ENCODE results near the gene PHRF1.

Gene PHRF1

DNA sequence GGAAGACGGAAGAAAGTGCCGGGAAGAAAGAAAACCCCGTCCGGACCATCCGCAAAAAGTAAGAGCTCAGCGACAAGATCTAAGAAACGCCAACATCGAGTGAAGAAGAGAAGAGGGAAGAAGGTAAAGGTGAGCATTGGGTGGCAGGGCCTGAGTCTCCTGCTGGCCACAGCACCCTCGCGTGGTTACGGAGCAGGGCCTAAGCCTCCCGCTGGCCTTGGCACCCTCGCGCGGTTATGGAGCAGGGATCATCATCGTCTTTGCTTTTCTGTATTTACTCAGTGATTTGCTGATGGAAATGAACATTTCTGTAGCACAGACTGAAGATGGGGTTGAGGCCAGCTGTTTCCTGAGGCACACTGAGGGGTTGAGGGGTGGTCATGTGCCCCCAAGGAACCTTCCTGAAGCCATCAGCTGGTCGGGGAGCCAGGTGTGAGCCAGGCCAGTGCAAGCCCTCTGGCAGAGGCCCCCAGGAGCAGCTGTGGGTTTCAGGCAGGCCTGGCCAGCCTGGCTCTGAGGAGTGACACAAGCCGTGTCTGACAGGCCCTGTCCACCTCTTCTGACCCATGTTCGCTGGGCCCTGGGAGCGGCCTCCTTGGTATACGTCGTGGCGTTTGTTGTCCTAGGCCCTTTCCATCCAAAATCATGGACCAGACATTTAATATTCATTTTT, 25.4 kb downstream of the PHRF1 start:
- no peak for DNase-seq (ENCODE audit: low read depth)

DNA sequence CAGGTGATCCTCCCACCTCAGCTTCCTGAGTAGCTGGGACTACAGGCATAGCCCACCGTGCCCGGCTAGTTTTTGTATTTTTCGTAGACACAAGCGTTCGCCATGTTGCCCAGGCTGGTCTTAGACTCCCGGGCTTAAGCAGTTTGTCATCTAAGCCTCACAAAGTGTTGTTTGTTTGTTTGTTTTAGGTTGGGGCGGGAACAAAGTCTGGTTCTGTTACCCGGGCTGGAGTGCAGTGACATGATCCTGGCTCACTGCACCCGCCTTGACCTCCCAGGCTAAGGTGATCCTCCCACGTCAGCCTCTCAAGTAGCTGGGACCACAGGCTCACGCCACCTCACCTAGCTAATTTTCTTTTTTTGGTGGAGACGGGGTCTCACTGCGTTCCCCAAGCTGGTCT, 26.9 kb downstream of the PHRF1 start:
- no peak for DNase-seq (ENCODE audit: low read depth)

DNA sequence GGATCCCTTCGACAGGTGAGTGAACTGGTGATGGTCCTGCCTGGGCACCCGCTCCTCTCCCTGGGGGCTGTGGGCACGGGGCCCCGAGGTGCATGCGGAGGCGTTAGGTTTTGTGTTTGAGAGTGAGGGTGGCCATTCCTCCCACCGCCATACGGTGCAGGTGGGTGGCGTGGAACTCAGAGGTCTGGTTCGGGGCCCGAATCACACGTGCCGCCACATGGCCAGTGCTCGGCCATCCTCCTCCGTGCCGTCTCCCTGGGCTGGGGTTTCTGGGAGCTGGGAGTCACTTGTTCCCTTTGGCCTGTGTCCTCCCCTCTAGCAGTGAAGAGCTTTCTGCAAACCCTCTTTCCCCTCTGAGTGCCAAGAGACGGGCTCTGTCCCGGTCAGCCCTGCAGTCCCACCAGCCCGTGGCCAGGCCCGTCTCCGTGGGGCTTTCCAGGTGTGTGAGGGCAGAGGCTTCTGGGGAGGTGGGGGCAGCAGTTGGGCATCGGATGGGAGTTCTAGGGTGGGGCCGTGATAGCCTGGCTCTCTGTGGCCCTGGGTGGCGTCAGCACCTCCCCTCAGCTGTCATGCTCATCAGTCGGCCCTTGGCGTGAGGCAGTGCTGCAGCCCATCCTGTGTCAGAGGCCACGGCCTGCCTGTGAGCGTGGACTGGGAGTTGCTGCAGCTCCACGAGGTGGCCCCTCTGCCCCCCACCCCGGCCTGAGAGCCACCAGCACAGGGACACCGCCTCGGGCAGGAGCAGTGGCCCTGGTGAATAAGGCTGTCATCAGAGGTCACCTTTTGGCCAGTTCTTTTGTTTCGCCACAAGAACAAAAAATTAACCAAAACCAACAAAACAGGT, 29.2 kb downstream of the PHRF1 start:
- DNase-seq (ENCODE audit: low read depth): no peak

DNA sequence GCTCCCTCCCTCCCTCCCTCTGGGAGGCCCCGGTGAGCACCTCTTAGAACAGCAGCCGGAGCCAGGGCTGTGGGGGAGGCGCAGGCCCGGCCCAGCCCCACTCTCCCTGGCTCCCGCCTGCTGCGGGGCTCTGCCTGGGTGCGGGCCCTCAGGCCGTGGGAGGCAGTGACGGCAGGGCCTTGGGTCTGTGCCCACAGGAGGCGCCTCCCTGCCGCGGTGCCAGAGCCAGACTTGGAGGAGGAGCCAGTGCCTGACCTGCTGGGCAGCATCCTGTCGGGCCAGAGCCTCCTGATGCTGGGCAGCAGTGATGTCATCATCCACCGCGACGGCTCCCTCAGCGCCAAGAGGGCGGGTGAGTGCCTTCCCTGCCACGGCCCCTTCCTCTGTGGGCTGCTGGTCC, 30.0 kb downstream of the PHRF1 start:
- DNase-seq (ENCODE audit: low read depth): no peak

DNA sequence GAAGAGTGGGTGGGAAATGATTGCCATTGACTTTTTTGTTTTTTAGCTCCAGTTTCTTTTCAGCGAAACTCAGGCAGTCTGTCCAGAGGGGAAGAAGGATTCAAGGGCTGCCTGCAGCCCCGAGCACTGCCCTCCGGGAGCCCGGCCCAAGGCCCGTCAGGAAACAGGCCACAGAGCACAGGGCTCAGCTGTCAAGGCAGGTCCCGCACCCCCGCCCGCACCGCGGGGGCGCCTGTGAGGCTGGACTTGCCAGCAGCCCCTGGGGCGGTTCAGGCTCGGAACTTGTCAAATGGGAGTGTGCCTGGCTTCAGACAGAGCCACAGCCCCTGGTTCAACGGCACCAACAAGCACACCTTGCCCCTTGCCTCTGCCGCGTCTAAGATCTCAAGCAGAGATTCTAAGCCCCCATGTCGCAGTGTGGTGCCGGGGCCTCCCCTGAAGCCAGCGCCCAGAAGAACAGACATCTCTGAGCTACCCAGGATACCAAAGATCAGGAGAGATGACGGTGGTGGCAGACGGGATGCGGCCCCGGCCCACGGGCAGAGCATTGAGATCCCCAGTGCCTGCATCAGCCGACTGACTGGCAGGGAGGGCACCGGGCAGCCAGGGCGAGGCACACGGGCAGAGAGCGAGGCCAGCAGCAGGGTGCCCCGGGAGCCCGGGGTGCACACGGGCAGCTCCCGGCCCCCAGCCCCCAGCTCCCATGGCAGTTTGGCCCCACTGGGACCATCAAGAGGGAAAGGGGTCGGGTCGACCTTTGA, 30.9 kb downstream of the PHRF1 start:
- no peak for DNase-seq (ENCODE audit: low read depth)

DNA sequence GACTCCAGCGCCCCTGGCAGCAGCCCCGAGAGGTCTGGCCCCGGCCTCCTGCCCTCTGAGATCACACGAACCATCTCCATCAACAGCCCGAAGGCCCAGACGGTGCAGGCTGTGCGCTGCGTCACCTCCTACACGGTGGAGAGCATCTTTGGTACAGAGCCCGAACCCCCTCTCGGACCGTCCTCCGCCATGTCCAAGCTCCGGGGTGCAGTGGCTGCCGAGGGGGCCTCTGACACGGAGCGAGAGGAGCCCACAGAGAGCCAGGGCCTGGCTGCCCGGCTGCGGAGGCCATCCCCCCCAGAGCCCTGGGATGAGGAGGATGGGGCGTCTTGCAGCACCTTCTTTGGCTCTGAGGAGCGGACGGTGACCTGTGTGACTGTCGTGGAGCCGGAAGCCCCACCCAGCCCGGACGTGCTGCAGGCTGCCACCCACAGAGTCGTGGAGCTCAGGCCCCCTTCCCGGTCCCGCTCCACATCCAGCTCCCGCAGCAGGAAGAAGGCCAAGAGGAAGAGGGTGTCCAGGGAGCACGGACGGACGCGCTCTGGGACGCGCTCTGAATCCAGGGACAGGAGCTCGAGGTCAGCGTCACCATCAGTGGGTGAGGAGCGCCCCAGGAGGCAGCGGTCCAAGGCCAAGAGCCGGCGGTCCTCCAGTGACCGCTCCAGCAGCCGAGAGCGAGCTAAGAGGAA, 31.8 kb downstream of the PHRF1 start:
- DNase-seq (ENCODE audit: low read depth): no peak

DNA sequence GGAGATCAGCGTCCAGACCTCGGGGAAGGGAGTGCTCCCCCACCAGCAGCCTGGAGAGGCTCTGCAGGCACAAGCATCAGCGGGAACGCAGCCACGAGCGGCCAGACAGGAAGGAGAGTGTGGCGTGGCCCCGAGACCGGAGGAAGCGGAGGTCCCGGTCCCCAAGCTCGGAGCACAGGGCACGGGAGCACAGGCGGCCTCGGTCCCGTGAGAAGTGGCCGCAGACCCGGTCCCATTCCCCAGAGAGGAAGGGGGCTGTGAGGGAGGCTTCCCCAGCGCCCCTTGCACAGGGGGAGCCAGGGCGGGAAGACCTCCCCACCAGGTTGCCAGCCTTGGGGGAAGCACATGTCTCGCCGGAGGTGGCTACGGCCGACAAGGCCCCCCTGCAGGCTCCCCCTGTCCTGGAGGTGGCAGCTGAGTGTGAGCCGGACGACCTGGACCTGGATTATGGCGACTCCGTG, 32.6 kb downstream of the PHRF1 start:
- no peak for DNase-seq (ENCODE audit: low read depth)

DNA sequence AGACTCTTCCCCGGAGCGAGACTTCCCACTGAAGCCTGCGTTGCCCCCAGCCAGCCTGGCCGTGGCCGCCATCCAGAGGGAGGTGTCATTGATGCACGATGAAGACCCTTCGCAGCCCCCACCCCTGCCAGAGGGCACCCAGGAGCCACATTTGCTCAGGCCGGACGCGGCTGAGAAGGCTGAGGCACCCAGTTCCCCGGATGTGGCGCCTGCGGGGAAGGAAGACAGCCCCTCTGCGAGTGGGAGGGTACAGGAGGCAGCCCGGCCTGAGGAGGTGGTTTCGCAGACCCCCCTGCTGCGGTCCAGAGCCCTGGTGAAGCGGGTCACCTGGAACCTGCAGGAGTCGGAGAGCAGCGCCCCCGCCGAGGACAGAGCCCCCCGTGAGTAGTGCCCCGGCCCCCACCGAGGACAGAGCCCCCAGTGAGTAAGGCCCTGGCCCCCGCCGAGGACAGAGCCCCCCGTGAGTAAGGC, 33.1 kb downstream of the PHRF1 start:
- no peak for DNase-seq (ENCODE audit: low read depth)

DNA sequence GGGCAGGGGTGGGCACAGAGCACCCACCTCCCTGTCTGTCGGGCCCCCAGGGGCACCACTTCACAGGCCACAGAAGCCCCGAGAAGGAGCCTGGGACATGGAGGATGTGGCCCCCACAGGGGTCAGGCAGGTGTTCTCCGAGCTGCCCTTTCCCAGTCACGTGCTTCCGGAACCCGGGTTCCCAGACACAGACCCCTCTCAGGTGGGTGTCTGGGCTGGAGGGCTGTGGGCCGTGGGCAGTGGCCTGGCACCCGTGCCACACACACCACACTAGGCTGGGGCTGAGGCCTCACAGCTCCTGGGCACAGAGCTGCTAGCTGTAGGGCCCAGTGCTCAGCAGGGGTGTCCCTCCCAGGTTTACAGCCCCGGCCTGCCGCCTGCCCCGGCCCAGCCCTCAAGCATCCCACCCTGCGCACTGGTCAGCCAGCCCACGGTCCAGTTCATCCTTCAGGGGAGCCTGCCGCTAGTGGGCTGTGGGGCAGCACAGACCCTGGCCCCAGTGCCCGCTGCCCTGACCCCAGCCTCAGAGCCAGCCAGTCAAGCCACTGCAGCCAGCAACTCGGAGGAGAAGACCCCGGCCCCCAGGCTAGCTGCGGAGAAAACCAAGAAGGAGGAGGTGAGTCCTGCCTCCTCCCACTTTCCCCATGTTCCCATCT, 34.0 kb downstream of the PHRF1 start:
- no peak for DNase-seq (ENCODE audit: low read depth)

DNA sequence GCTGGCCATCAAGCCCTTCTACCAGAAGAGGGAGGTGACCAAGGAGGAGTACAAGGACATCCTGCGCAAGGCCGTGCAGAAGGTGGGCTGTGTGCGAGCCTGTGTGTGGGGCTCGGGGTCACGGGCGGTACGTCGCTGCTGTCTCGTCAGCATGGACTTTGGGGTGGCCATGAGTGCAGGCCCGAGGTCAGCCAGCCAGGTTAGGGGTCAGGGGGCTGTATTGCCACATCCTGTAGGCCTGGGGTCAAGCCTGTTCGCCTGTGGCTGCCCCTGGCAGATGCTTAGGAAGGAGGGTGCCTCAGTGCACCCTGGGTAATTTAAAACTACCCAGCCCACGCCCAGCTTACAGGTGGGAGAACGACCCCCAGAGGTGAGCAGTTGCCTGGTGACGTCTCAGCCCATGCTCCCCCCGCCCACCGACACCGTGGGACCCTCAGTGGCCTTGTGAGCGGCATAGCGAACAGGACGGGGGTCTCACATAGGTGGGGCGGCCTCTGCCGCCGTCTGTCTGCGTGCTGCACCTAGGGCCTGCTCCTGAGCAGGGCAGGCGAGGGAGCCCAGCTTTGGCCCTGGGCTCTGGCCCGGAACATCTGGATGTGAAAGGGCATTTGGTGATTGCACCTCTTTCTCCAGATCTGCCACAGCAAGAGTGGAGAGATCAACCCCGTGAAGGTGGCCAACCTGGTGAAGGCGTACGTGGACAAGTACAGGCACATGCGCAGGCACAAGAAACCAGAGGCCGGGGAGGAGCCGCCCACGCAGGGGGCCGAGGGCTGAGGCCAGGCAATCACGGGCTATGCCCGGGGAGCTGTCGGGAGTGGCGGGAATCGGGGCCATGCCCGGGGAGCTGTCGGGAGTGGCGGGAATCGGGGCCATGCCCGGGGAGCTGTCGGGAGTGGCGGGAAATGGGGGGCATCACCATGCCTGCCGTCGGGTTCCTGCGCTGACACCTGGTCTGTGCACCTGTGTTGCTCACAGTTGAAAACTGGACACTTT, 35.0 kb downstream of the PHRF1 start:
- DNase-seq (ENCODE audit: low read depth): no peak

DNA sequence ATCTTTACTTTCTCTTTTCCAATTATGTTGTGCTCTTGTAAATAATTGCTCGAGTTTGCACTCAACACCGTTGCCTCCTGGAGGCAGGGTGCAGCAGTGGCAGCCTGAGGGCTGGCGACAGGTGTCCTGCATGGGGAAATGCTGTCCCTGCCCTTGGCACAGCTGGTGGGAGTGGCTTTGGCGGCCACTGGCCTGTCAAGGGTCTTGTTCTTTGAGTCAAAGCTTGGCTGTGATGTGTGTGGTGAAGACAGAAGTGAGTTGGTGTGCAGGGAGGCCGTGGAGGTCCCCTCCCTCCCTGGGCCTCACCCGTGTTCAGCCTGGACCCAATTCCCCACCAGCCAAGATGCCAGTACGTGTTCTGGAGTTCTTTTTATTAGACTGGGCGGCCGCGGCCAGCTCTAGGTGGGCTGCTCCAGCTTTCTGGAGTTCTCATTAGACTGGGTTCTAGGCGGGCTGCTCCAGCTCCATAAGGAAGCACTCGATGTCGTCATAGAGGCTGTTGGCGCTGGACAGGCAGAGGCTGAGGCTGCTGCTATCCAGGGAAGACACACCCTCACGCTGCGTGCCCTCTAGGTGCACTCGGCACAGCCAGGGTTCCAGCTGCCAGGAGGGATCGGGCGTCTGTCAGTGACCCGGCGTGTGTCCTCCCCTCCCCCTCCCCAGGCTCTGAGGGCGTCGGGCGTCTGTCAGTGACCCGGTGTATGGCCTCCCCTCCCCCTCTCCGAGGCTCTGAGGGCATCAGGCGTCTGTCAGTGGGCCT, 36.1 kb downstream of the PHRF1 start:
- no peak for DNase-seq (ENCODE audit: low read depth)

DNA sequence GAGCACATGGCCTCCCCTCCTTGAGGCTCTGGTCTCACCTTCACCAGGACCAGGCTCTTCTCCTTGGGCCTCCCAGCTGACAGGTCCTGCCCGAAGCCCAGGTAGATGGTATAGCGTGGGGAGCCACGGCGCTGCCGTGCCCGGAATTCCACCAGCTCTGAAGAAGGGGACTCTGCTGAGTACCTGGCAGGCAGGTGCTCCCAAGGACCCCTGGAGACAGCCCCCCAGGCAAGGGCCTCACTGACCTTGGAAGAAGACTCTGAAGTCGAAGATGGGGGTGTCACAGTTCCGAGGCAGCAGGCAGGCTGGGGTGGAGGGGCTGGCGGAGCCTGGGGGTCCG, 36.7 kb downstream of the PHRF1 start:
- no peak for DNase-seq (ENCODE audit: low read depth)

DNA sequence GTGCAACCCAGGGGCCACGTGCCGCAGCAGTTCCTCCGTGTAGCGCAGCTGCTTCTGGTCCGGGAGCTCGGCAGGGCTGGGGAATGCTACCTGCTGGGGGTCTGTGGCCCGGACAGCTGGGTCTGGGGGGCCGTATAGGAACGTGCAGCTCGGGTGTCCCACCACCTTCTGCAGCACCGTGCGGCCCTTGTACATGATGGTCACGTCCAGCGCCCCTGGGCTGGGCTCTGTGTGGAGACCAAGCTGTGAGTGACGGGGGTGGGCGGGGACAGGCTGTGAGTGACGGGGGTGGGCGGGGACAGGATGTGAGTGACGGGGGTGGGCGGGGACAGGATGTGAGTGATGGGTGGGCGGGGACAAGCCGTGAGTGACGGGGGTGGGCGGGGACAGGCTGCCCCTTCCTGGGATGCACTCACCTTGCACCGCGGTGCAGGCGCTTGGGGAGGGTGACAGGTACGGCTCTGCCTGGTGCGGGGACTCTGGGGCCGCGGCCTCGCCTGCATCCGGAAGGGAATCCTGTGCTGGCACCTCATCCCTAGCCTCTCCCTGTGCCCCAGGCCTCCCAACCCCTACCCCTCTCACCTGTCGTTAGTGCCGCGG, 37.2 kb downstream of the PHRF1 start:
- peak; percentile 72 for DNase-seq (ENCODE audit: low read depth)

DNA sequence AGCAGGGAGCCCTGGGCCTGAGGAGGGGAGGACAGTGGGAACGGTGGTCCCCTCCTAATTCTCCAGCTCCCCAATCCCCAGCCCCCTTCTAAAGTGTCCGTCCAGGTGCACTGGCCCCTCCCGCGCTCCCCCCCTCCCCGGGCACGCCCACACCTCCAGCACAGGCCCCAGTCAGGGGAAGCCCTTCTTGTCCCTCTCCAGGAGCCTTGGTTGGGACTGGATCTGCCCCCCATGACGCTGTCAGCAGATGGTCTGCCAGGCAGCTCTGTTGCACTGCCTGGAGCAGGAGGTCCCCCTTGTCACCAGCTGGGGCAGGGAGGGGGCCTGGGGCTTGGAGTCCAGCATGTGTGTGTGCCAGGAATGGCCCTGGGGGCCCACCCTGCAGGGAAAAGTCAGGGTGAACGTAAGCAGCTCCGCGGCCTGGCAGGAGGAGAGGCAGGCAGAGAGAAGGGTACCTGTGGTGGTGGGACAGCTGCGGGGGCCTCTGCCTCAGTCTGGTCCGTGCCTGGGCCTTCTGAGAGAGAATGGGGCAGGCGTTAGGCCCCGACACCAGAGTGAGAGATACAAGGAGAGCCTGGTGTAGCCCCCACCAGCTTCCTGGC, 37.9 kb downstream of the PHRF1 start:
- no peak for DNase-seq (ENCODE audit: low read depth)

DNA sequence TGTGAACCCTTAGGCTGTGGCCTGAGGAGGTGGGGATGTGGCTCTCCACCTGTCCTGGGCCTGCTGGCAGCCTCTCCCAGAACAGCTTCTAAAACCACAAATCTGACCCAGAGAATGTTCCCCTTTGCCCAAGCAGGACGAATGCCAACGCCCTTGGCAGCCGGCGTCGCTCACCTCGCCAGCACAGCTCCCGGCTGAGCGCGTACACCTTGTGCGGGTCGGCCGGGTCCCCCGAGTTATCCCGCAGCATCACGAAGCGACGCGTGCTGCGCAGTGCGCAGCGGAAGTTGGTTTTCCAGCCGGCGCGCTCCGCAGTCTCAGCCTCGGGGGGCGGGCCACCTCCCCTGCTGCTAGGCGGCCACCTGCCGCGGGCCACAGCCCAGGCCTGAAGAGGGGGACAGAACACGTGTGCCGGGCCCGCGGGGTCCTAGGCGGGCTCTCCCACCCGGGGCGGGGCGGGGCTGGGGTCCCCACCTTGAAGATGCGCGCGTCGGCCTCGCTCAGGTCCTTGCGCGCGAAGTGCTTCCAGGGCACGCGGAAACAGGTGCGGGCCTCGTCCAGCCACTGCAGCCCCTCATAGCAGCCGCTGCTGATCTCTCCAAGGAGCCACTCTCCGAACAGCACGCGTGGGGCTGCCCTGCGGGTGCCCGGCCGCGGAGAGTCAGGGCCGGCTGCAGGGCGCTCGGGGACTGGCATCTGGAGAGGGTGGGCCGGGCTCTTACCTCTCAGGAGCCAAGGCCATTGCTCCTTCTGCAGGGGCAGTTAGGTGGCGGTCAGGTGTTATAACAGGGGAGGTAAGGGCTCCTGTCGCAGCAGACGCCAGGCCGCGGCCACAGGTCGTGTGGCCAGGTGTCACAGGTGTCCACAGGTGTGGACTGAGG, 38.6 kb downstream of the PHRF1 start:
- no peak for DNase-seq (ENCODE audit: low read depth)

DNA sequence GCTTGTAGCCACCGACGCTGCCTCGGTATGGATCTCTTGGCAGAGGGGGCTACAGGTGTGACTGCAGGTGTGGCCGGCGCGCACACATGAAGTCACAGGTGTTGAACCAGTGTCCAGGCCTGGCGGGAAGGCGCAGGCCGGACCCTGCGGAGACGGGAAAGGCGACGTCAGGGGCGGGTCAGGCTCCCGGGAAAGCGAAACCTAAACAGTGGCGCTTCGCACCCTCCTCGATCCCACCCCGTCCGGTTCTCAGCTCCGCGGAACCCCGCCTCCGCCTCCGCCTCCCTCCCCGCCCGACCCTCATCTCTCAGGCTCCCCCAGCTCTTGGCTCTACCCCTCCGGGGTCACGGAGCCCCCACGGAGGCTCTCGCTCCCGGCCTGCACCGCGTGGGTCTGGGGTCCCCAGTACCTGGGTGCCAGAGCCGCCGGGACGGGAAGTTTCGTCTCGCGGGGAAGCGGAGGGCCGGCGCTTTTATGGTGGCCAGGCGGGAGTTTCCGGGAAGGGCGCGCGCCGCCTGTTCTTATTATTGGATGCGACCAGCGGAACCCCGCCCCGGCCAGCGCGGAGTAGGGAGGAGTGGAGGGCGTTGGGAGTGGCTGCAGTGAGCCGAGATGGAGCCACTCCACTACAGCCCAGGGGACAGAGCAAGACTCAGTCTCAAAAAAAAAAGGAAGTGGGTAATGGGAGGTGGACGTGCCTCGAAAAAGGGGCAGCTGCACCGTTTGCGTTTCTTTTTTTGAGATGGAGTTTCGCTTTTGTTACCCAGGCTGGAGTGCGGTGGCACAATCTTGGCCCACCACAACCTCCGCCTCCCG, 39.4 kb downstream of the PHRF1 start, which contains the start of gene IRF7:
Gene IRF7 (minus strand): TSS at position 447 of the 816 bp plus-strand sequence. CDS start 586 bp downstream, outside the sequence.
- DNase-seq (ENCODE audit: low read depth): peak; percentile 72
